NCI-H1694 (cell line): ENCODE results near the gene BMP2K.
A peak's percentile ranks its signal among the peaks of the same experiment; 100 is the strongest.
"Not testable (repeated sequence)": the region's sequence is repeated elsewhere in the genome, so short reads cannot be mapped to it uniquely, and the experiment has no call there.

ENCODE experiments used
- DNase-seq: peaks from one replicate; lab custom pipeline; 2025; lab: John Stamatoyannopoulos, UW

Gene BMP2K

GRCh38 chr4:78864405-78865024 lies 88.4 kb downstream of the BMP2K start:
- DNase-seq: peak; percentile 80

GRCh38 chr4:78865451-78865850 lies 89.3 kb downstream of the BMP2K start:
- DNase-seq: no peak

GRCh38 chr4:78868712-78869111 lies 92.6 kb downstream of the BMP2K start:
- not testable (repeated sequence) for DNase-seq

- DNase-seq: no peak
These were observed 93.9 kb downstream of the BMP2K start for GRCh38 chr4:78870056-78870455.

GRCh38 chr4:78876568-78877320 lies 100.6 kb downstream of the BMP2K start:
- DNase-seq: no peak

GRCh38 chr4:78878031-78878430 lies 101.9 kb downstream of the BMP2K start:
- no peak for DNase-seq

- DNase-seq: no peak
These were observed 104.8 kb downstream of the BMP2K start for GRCh38 chr4:78880874-78881492.

- no peak for DNase-seq
These were observed 109.4 kb downstream of the BMP2K start for GRCh38 chr4:78885598-78885997.

GRCh38 chr4:78889955-78890354 lies 113.8 kb downstream of the BMP2K start:
- DNase-seq: no peak

- DNase-seq: no peak
These were observed 123.2 kb downstream of the BMP2K start for GRCh38 chr4:78899302-78899701.

GRCh38 chr4:78901882-78902281 lies 125.7 kb downstream of the BMP2K start:
- no peak for DNase-seq

- no peak for DNase-seq
These were observed 126.1 kb downstream of the BMP2K start for GRCh38 chr4:78902298-78902697.

GRCh38 chr4:78904143-78904542 lies 128.0 kb downstream of the BMP2K start:
- no peak for DNase-seq

- DNase-seq: no peak
These were observed 131.5 kb downstream of the BMP2K start for GRCh38 chr4:78907638-78908037.

- DNase-seq: not testable (repeated sequence)
These were observed 132.8 kb downstream of the BMP2K start for GRCh38 chr4:78908974-78909373.

GRCh38 chr4:78910612-78911011 lies 134.5 kb downstream of the BMP2K start:
- no peak for DNase-seq

- no peak for DNase-seq
These were observed 146.1 kb downstream of the BMP2K start for GRCh38 chr4:78922207-78922606.

GRCh38 chr4:78923464-78924312 lies 147.5 kb downstream of the BMP2K start:
- DNase-seq: no peak

- DNase-seq: no peak
These were observed 150.7 kb downstream of the BMP2K start for GRCh38 chr4:78926826-78927225.

- DNase-seq: no peak
These were observed 152.7 kb downstream of the BMP2K start for GRCh38 chr4:78928835-78929234.

- no peak for DNase-seq
These were observed 154.0 kb downstream of the BMP2K start for GRCh38 chr4:78930016-78930629.

GRCh38 chr4:78936989-78937388 lies 160.8 kb downstream of the BMP2K start:
- DNase-seq: no peak
